Thymus (tissue), 14 donors: ENCODE results near the gene MED26. TPM values are rescaled to one million over a fixed set of nuclear protein-coding genes. Genes with fewer than 3 reads are reported as not detected.
"Not testable (repeated sequence)": the region's sequence is repeated elsewhere in the genome, so short reads cannot be mapped to it uniquely, and the experiment has no call there.

Source experiments
- DNase-seq, 9 donors: peaks; one replicate each; pipeline ENCODE4 v3.0.0-alpha.2; 2013; ENCODE audit warnings: low spot score in 9 of 9, low read depth in 6 of 9, missing footprints in 1 of 9
- H3K27ac ChIP-seq, 2 donors: one replicate each; pipeline ENCODE4 v1.5.1; 2013; ENCODE audit warnings: control low read depth in 1 of 2, low read depth in 1 of 2, low read length in 1 of 2, mild to moderate bottlenecking in 1 of 2, moderate library complexity in 1 of 2
- H3K27me3 ChIP-seq, 2 donors: one replicate each; pipeline ENCODE4 v1.5.1; 2013; ENCODE audit warnings: low read length in 1 of 2; ENCODE audit not compliant: control insufficient read depth in 2 of 2, insufficient read depth in 1 of 2
- H3K36me3 ChIP-seq, 2 donors: one replicate each; pipeline ENCODE4 v1.5.1; 2013; ENCODE audit warnings: low read length in 1 of 2, mild to moderate bottlenecking in 1 of 2, moderate library complexity in 1 of 2; ENCODE audit not compliant: control insufficient read depth in 2 of 2, insufficient read depth in 2 of 2
- H3K4me1 ChIP-seq, 2 donors: one replicate each; pipeline ENCODE4 v1.5.1; 2013; ENCODE audit warnings: low read length in 2 of 2; ENCODE audit not compliant: control insufficient read depth in 2 of 2, insufficient read depth in 2 of 2
- H3K4me3 ChIP-seq, 2 donors: one replicate each; pipeline ENCODE4 v1.5.1; 2013; ENCODE audit warnings: low read length in 2 of 2, control low read depth in 1 of 2, mild to moderate bottlenecking in 1 of 2
- H3K9me3 ChIP-seq, 2 donors: one replicate each; pipeline ENCODE4 v1.5.1; 2013; ENCODE audit warnings: low read length in 1 of 2, mild to moderate bottlenecking in 1 of 2; ENCODE audit not compliant: control insufficient read depth in 2 of 2, insufficient read depth in 1 of 2
- WGBS: extraction: QIAGEN DNeasy Blood & Tissue Kit; methylation state at CpG from one replicate; pipeline ENCODE4 v1.1.7; 2013; 5-methylcytosine and 5-hydroxymethylcytosine counted together
- long read RNA-seq, 10 donors: transcript quantifications; one replicate each; lab custom pipeline, GENCODE V29; 2026
- polyA plus RNA-seq: library from polyadenylated mRNA; stranded (reverse); fragments of 200-250 nt; gene quantifications from one replicate; pipeline ENCODE4 v1.2.3, GENCODE V29; 2013
- total RNA-seq: library from RNA; stranded (reverse); fragments of 120-200 nt; gene quantifications from one replicate; pipeline ENCODE4 v1.2.4, GENCODE V29; 2013
- donor health status: healthy.

The MED26 gene
- 6.2 TPM for total RNA-seq
- 8.1 TPM for polyA plus RNA-seq
- long read RNA-seq, donor 1, partial matches to known transcripts: 0 of 3 reads
- long read RNA-seq, donor 1, other reads (novel, unspliced or antisense): 0 of 3 reads
- long read RNA-seq, donor 2, transcript MED26-202 (1 exons, 3,871 nt): major isoform, 38 of 43 reads
- long read RNA-seq, donor 2, transcript MED26-201 (3 exons, 3,174 nt): minor isoform, 5 of 43 reads
- long read RNA-seq, donor 2, partial matches to known transcripts: 0 of 43 reads
- long read RNA-seq, donor 2, other reads (novel, unspliced or antisense): 0 of 43 reads
- long read RNA-seq, donor 3, transcript MED26-202 (1 exons, 3,871 nt): major isoform, 22 of 24 reads
- long read RNA-seq, donor 3, partial matches to known transcripts: 0 of 24 reads
- long read RNA-seq, donor 3, other reads (novel, unspliced or antisense): 0 of 24 reads
- long read RNA-seq, donor 4, transcript MED26-201 (3 exons, 3,174 nt): minor isoform, 5 of 21 reads
- long read RNA-seq, donor 4, transcript MED26-202 (1 exons, 3,871 nt): major isoform, 16 of 21 reads
- long read RNA-seq, donor 4, partial matches to known transcripts: 0 of 21 reads
- long read RNA-seq, donor 4, other reads (novel, unspliced or antisense): 0 of 21 reads
- long read RNA-seq, donor 5, transcript MED26-202 (1 exons, 3,871 nt): major isoform, 34 of 39 reads
- long read RNA-seq, donor 5, partial matches to known transcripts: 0 of 39 reads
- long read RNA-seq, donor 5, other reads (novel, unspliced or antisense): 0 of 39 reads
- long read RNA-seq, donor 6, transcript MED26-202 (1 exons, 3,871 nt): major isoform, 11 of 11 reads
- long read RNA-seq, donor 6, partial matches to known transcripts: 0 of 11 reads
- long read RNA-seq, donor 6, other reads (novel, unspliced or antisense): 0 of 11 reads
- long read RNA-seq, donor 7, transcript MED26-202 (1 exons, 3,871 nt): major isoform, 19 of 20 reads
- long read RNA-seq, donor 7, partial matches to known transcripts: 0 of 20 reads
- long read RNA-seq, donor 7, other reads (novel, unspliced or antisense): 0 of 20 reads
- long read RNA-seq, donor 8, partial matches to known transcripts: 0 of 5 reads
- long read RNA-seq, donor 8, other reads (novel, unspliced or antisense): 0 of 5 reads
- long read RNA-seq, donor 9, transcript MED26-202 (1 exons, 3,871 nt): major isoform, 13 of 13 reads
- long read RNA-seq, donor 9, partial matches to known transcripts: 0 of 13 reads
- long read RNA-seq, donor 9, other reads (novel, unspliced or antisense): 0 of 13 reads
- long read RNA-seq, donor 10, transcript MED26-202 (1 exons, 3,871 nt): major isoform, 16 of 20 reads
- long read RNA-seq, donor 10, partial matches to known transcripts: 0 of 20 reads
- long read RNA-seq, donor 10, other reads (novel, unspliced or antisense): 0 of 20 reads

GRCh38 chr19:16628183-16628983 lies at the start of gene MED26:
Gene MED26, minus strand, starts transcription at chr19:16628204. Its CDS starts 261 bp downstream, at chr19:16627943.
- WGBS: under 1% methylated on average over 98 of the region's 98 CpGs
- H3K4me1 ChIP-seq: peaks cover 12 to 35% of the 10 kb centered on the region in 2 donors
- peaks cover 31 to 43% of the 10 kb centered on the region in 2 donors for H3K36me3 ChIP-seq

GRCh38 chr19:16677055-16677454 lies 49.1 kb upstream of the MED26 start:
- no peak for DNase-seq
- H3K4me1 ChIP-seq: no peaks in the 10 kb centered on the region
- H3K36me3 ChIP-seq: no peaks in the 10 kb centered on the region
- no peak overlapping the region for H3K4me3 ChIP-seq
- H3K9me3 ChIP-seq: peaks cover 2 to 11% of the 10 kb centered on the region in 2 donors
- H3K27me3 ChIP-seq: no peaks in the 10 kb centered on the region
- no peak overlapping the region for H3K27ac ChIP-seq

More at GRCh38 chr19:16628183-16628983, at the start of gene MED26:
- Histone ChIP-seq H3K4me3 (peak within 1 kb of the TSS; percentile 85 to 90), H3K9me3 (no peaks in the 10 kb centered on the region), H3K27me3 (no peaks in the 10 kb centered on the region), H3K27ac (peak within 1 kb of the TSS; percentile 91 to 98)
- DNase-seq: peak; percentile 80 to 98 (median 92)

GRCh38 chr19:16676101-16676798 lies 48.2 kb upstream of the MED26 start:
- Histone ChIP-seq H3K9me3 (peaks cover 0 to 9% of the 10 kb centered on the region in 2 donors), H3K27ac (no peak overlapping the region), H3K36me3 (no peaks in the 10 kb centered on the region), H3K4me1 (no peaks in the 10 kb centered on the region), H3K4me3 (no peak overlapping the region), H3K27me3 (no peaks in the 10 kb centered on the region)
- DNase-seq: no peak
- 96% methylated on average over 15 of the region's 15 CpGs for WGBS

GRCh38 chr19:16673839-16674238 lies 45.8 kb upstream of the MED26 start:
- not testable (repeated sequence) for H3K4me3 ChIP-seq, H3K4me1 ChIP-seq, H3K36me3 ChIP-seq, H3K27me3 ChIP-seq, H3K27ac ChIP-seq, H3K9me3 ChIP-seq, DNase-seq
- 96% methylated on average over 4 of the region's 4 CpGs for WGBS

GRCh38 chr19:16673231-16673630 lies 45.2 kb upstream of the MED26 start:
- H3K27ac ChIP-seq: no peak overlapping the region
- H3K27me3 ChIP-seq: no peaks in the 10 kb centered on the region
- H3K9me3 ChIP-seq: no peaks in the 10 kb centered on the region
- 94% methylated on average over 3 of the region's 3 CpGs for WGBS
- no peak for DNase-seq
- no peaks in the 10 kb centered on the region for H3K36me3 ChIP-seq
- no peaks in the 10 kb centered on the region for H3K4me1 ChIP-seq
- H3K4me3 ChIP-seq: no peak overlapping the region

GRCh38 chr19:16671652-16672274 lies 43.8 kb upstream of the MED26 start:
- H3K36me3 ChIP-seq: no peaks in the 10 kb centered on the region
- H3K4me3 ChIP-seq: no peak overlapping the region
- DNase-seq: no peak
- WGBS: 87% methylated on average over 12 of the region's 12 CpGs
- no peaks in the 10 kb centered on the region for H3K4me1 ChIP-seq
- no peaks in the 10 kb centered on the region for H3K9me3 ChIP-seq
- no peak overlapping the region for H3K27ac ChIP-seq
- no peaks in the 10 kb centered on the region for H3K27me3 ChIP-seq

- whole genome bisulfite sequencing: 97% methylated on average over 13 of the region's 13 CpGs
- Histone ChIP-seq H3K27me3 (no peaks in the 10 kb centered on the region), H3K4me1 (no peaks in the 10 kb centered on the region), H3K36me3 (no peaks in the 10 kb centered on the region), H3K9me3 (no peaks in the 10 kb centered on the region), H3K4me3 (no peak overlapping the region), H3K27ac (no peak overlapping the region)
- no peak for DNase-seq
Measured at GRCh38 chr19:16670291-16670690, 42.3 kb upstream of the MED26 start.
